ENCODE results near the gene AZU1.

Gene AZU1

GRCh38 chr19:827710-828321 lies at the start of gene AZU1:
Gene AZU1 (plus strand): TSS chr19:827837. CDS start chr19:827847, 10 bp downstream.
- no peak within 1 kb of the TSS for H3K9ac ChIP-seq (ENCODE audit: low read depth, low read length)
- H3K36me3 ChIP-seq (ENCODE audit: insufficient read depth, low read length) = no peaks in the 10 kb centered on the region
- H3K9me3 ChIP-seq (ENCODE audit: control insufficient read depth, insufficient read depth, low read length) = no peaks in the 10 kb centered on the region
- H3K4me1 ChIP-seq (ENCODE audit: insufficient read depth, low read length) = no peaks in the 10 kb centered on the region; the same call in 1 of the 2 replicates

GRCh38 chr19:778910-779653 lies 48.6 kb upstream of the AZU1 start:
- H3K9me3 ChIP-seq (ENCODE audit: control insufficient read depth, insufficient read depth, low read length) = no peaks in the 10 kb centered on the region
- no peaks in the 10 kb centered on the region for H3K36me3 ChIP-seq (ENCODE audit: insufficient read depth, low read length)
- H3K9ac ChIP-seq (ENCODE audit: low read depth, low read length) = no peak overlapping the region
- H3K4me1 ChIP-seq (ENCODE audit: insufficient read depth, low read length) = no peaks in the 10 kb centered on the region; the same call in 1 of the 2 replicates

GRCh38 chr19:780935-781334 lies 46.7 kb upstream of the AZU1 start:
- H3K9ac ChIP-seq (ENCODE audit: low read depth, low read length) = no peak overlapping the region
- no peaks in the 10 kb centered on the region for H3K9me3 ChIP-seq (ENCODE audit: control insufficient read depth, insufficient read depth, low read length)
- no peaks in the 10 kb centered on the region for H3K36me3 ChIP-seq (ENCODE audit: insufficient read depth, low read length)
- no peaks in the 10 kb centered on the region; the same call in 1 of the 2 replicates for H3K4me1 ChIP-seq (ENCODE audit: insufficient read depth, low read length)

- no peaks in the 10 kb centered on the region; the same call in 1 of the 2 replicates for H3K4me1 ChIP-seq (ENCODE audit: insufficient read depth, low read length)
- H3K9me3 ChIP-seq (ENCODE audit: control insufficient read depth, insufficient read depth, low read length) = no peaks in the 10 kb centered on the region
- H3K36me3 ChIP-seq (ENCODE audit: insufficient read depth, low read length) = no peaks in the 10 kb centered on the region
- peak overlapping the region; percentile 66 for H3K9ac ChIP-seq (ENCODE audit: low read depth, low read length)
Measured at GRCh38 chr19:781800-782184, 45.8 kb upstream of the AZU1 start.

GRCh38 chr19:782185-782877 lies 45.3 kb upstream of the AZU1 start:
- Histone ChIP-seq H3K4me1 (ENCODE audit: insufficient read depth, low read length) (no peaks in the 10 kb centered on the region; the same call in 1 of the 2 replicates), H3K36me3 (ENCODE audit: insufficient read depth, low read length) (no peaks in the 10 kb centered on the region), H3K9me3 (ENCODE audit: control insufficient read depth, insufficient read depth, low read length) (no peaks in the 10 kb centered on the region), H3K9ac (ENCODE audit: low read depth, low read length) (peak overlapping the region; percentile 66)

- Histone ChIP-seq H3K9ac (ENCODE audit: low read depth, low read length) (peak overlapping the region; percentile 66), H3K36me3 (ENCODE audit: insufficient read depth, low read length) (no peaks in the 10 kb centered on the region), H3K9me3 (ENCODE audit: control insufficient read depth, insufficient read depth, low read length) (no peaks in the 10 kb centered on the region), H3K4me1 (ENCODE audit: insufficient read depth, low read length) (no peaks in the 10 kb centered on the region; the same call in 1 of the 2 replicates)
Measured at GRCh38 chr19:782878-783668, 44.6 kb upstream of the AZU1 start.

- peaks cover 10% of the 10 kb centered on the region; the same call in 1 of the 2 replicates for H3K4me1 ChIP-seq (ENCODE audit: insufficient read depth, low read length)
- H3K9ac ChIP-seq (ENCODE audit: low read depth, low read length) = no peak overlapping the region
- no peaks in the 10 kb centered on the region for H3K36me3 ChIP-seq (ENCODE audit: insufficient read depth, low read length)
- H3K9me3 ChIP-seq (ENCODE audit: control insufficient read depth, insufficient read depth, low read length) = no peaks in the 10 kb centered on the region
Measured at GRCh38 chr19:784541-784940, 43.1 kb upstream of the AZU1 start.

GRCh38 chr19:787536-787935 lies 40.1 kb upstream of the AZU1 start:
- no peak overlapping the region for H3K9ac ChIP-seq (ENCODE audit: low read depth, low read length)
- H3K4me1 ChIP-seq (ENCODE audit: insufficient read depth, low read length) = peaks cover 21% of the 10 kb centered on the region; the same call in 1 of the 2 replicates
- no peaks in the 10 kb centered on the region for H3K36me3 ChIP-seq (ENCODE audit: insufficient read depth, low read length)
- H3K9me3 ChIP-seq (ENCODE audit: control insufficient read depth, insufficient read depth, low read length) = no peaks in the 10 kb centered on the region

- H3K36me3 ChIP-seq (ENCODE audit: insufficient read depth, low read length) = no peaks in the 10 kb centered on the region
- peaks cover 21% of the 10 kb centered on the region; the same call in 1 of the 2 replicates for H3K4me1 ChIP-seq (ENCODE audit: insufficient read depth, low read length)
- no peaks in the 10 kb centered on the region for H3K9me3 ChIP-seq (ENCODE audit: control insufficient read depth, insufficient read depth, low read length)
- H3K9ac ChIP-seq (ENCODE audit: low read depth, low read length) = no peak overlapping the region
Measured at GRCh38 chr19:788686-788982, 39.0 kb upstream of the AZU1 start.

GRCh38 chr19:788983-789700 lies 38.5 kb upstream of the AZU1 start:
- Histone ChIP-seq H3K36me3 (ENCODE audit: insufficient read depth, low read length) (no peaks in the 10 kb centered on the region), H3K9me3 (ENCODE audit: control insufficient read depth, insufficient read depth, low read length) (no peaks in the 10 kb centered on the region), H3K9ac (ENCODE audit: low read depth, low read length) (peak overlapping the region; percentile 19), H3K4me1 (ENCODE audit: insufficient read depth, low read length) (peaks cover 21% of the 10 kb centered on the region; the same call in 1 of the 2 replicates)

- Histone ChIP-seq H3K4me1 (ENCODE audit: insufficient read depth, low read length) (peaks cover 21% of the 10 kb centered on the region; the same call in 1 of the 2 replicates), H3K36me3 (ENCODE audit: insufficient read depth, low read length) (no peaks in the 10 kb centered on the region), H3K9me3 (ENCODE audit: control insufficient read depth, insufficient read depth, low read length) (no peaks in the 10 kb centered on the region), H3K9ac (ENCODE audit: low read depth, low read length) (peak overlapping the region; percentile 19; the same call in 1 of the 2 replicates)
Measured at GRCh38 chr19:789701-790060, 38.0 kb upstream of the AZU1 start.

GRCh38 chr19:791007-791566 lies 36.5 kb upstream of the AZU1 start:
- no peaks in the 10 kb centered on the region for H3K36me3 ChIP-seq (ENCODE audit: insufficient read depth, low read length)
- H3K9me3 ChIP-seq (ENCODE audit: control insufficient read depth, insufficient read depth, low read length) = no peaks in the 10 kb centered on the region
- peaks cover 21% of the 10 kb centered on the region; the same call in 1 of the 2 replicates for H3K4me1 ChIP-seq (ENCODE audit: insufficient read depth, low read length)
- no peak overlapping the region for H3K9ac ChIP-seq (ENCODE audit: low read depth, low read length)

GRCh38 chr19:791567-792305 lies 35.9 kb upstream of the AZU1 start:
- H3K9ac ChIP-seq (ENCODE audit: low read depth, low read length) = no peak overlapping the region
- H3K9me3 ChIP-seq (ENCODE audit: control insufficient read depth, insufficient read depth, low read length) = no peaks in the 10 kb centered on the region
- H3K36me3 ChIP-seq (ENCODE audit: insufficient read depth, low read length) = no peaks in the 10 kb centered on the region
- peaks cover 21% of the 10 kb centered on the region; the same call in 1 of the 2 replicates for H3K4me1 ChIP-seq (ENCODE audit: insufficient read depth, low read length)
